Measurements from ENCODE around the gene BBIP1. TPM values are rescaled to one million over a fixed set of nuclear protein-coding genes. Genes with fewer than 3 reads are reported as not detected.

BBIP1 gene
- total and polyA plus RNA-seq, 10 of the 15 experiments (the other 5 are each of a cell fraction or from before 2014, with no cell fraction given): 13.8 to 40.8 (median 31.3) TPM

DNA sequence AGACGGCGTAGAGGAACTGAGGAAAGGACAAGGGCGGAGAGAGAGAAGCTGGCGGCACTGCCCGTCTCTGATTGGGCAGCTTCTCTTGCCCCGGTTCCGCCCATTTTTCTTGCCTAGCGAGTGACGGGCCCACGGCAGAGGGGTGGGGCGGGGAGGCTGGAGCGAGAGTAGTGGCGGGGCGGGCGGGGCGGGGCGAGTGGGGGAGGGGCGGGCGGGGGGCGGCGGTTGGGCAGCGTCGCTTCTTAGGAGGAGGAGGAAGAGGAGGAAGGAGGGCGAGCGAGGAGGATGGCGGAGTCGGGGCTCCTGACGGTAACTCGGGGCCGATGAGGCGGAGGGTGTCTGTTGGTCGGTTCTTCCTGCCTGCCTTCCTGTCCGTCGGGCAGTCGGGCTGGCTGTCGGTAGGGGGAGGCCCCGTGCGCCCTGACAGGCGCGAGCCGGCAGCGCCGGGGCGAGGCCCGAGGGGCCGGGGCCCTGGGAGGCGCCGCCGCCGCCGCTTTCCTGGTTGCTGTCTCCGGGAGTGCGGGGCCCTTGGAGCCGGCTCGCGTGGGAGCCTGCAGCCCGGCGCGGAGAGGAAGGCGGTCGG lies 460 bp upstream of the BBIP1 start, which contains the start of gene SHOC2 (continued):
- TF ChIP-seq PML (IDR thresholded peaks at IDR 0.05; ENCODE audit: low read length): no peak
- TF ChIP-seq NR2C2 (IDR thresholded peaks at IDR 0.05; ENCODE audit: borderline replicate concordance, control insufficient read depth, insufficient read length, low read depth): no peak

GRCh38 chr10:110918269-110918642 lies 724 bp downstream of the BBIP1 start:
- ChIA-PET SMC1A (ENCODE audit: uncharacterized antibody, unreplicated experiment) (interaction anchor here (1.0 to 6.4 kb wide), 27 partner anchors 9 to 613 kb away, joined by 3 to 48 read pairs (median 6); partner anchors contain the start of gene PDCD4), RAD21 (ENCODE audit: unreplicated experiment) (interaction anchor here (0.8 to 4.5 kb wide), 32 partner anchors 8 to 681 kb away, joined by 3 to 33 read pairs (median 6); partner anchors contain the start of gene PDCD4), POLR2A (interaction anchor here (0.6 to 3.3 kb wide), 22 partner anchors 8 to 308 kb away, joined by 3 to 19 read pairs (median 5); no protein-coding TSS in a partner anchor), CTCF (interaction anchor here (1.1 to 4.1 kb wide), 7 partner anchors 22 to 303 kb away, joined by 3 to 27 read pairs (median 3); no protein-coding TSS in a partner anchor)
- WGBS (ENCODE audit: insufficient coverage, insufficient replicate concordance, low lambda C conversion rate, missing lambda C conversion rate): 2% methylated on average over 14 of the region's 15 CpGs
- H4K20me1 ChIP-seq (ENCODE audit: control insufficient read depth, insufficient read depth): no peaks in the 10 kb centered on the region
- peak overlapping the region; percentile 65 for H3K4me3 ChIP-seq
- DNase-seq (ENCODE audit: low read depth, low spot score) (peak; percentile 63), ATAC-seq (no peak), FAIRE-seq (peak; percentile 72)
- peak overlapping the region; percentile 82 for H3K9ac ChIP-seq (ENCODE audit: control insufficient read depth, insufficient read depth, low read length)
- no peaks in the 10 kb centered on the region for H3K36me3 ChIP-seq (ENCODE audit: control insufficient read depth in 2 of 2, insufficient read depth in 2 of 2, low read length in 1 of 2)
- H2AFZ ChIP-seq (ENCODE audit: control insufficient read depth, low read depth, low read length): peak overlapping the region; percentile 59
- intact Hi-C loops (cut with micrococcal nuclease; ENCODE audit: unreplicated experiment): loop anchor here (2.0 kb wide), 2 partner anchors 39 to 53 kb away; no protein-coding TSS in a partner anchor
- no TSS peak for BruUV-seq (replicated peaks)
- H3K79me2 ChIP-seq (ENCODE audit: control insufficient read depth, insufficient read depth, low read length): peaks cover 44% of the 10 kb centered on the region
- H3K4me1 ChIP-seq (ENCODE audit: control insufficient read depth, insufficient read depth, low read length): peaks cover 7% of the 10 kb centered on the region; the same call in 1 of the 2 replicates
- H3K4me2 ChIP-seq (ENCODE audit: control insufficient read depth, insufficient read depth): peak overlapping the region; percentile 43; the same call in 1 of the 2 replicates
- TF ChIP-seq BRCA1 (IDR thresholded peaks at IDR 0.05; ENCODE audit: low read depth, low read length) (no peak), JUND (IDR thresholded peaks at IDR 0.05; ENCODE audit: low read depth, low read length) (no peak), FOXM1 (IDR thresholded peaks at IDR 0.05; ENCODE audit: low read depth, low read length) (no peak), EGR1 (IDR thresholded peaks at IDR 0.05; ENCODE audit: borderline replicate concordance in 1 of 2, low read depth in 2 of 2, low read length in 2 of 2) (peak in 1 of 2 experiments; percentile 1; a peak in 1 of 3 replicates), RCOR1 (conservative IDR thresholded peaks at IDR 0.05; ENCODE audit: low read depth, low read length) (no peak), IRF4 (IDR thresholded peaks at IDR 0.05; ENCODE audit: low read depth, low read length) (no peak; the same call in 1 of the 2 replicates), MEF2B (IDR thresholded peaks at IDR 0.05; ENCODE audit: partially characterized antibody, poor library complexity, severe bottlenecking) (no peak)
- H3K9me3 ChIP-seq (replicated peaks; ENCODE audit: control insufficient read depth, insufficient read depth, low read length): no peaks in the 10 kb centered on the region
- in situ Hi-C loops (cut with MboI): no loop called here
- peak overlapping the region; percentile 96 for H3K27ac ChIP-seq (ENCODE audit: control insufficient read depth, insufficient read depth)
- H3K27me3 ChIP-seq (replicated peaks in 1 of 2; ENCODE audit: control insufficient read depth in 2 of 2, insufficient read depth in 2 of 2, low read length in 1 of 2): no peaks in the 10 kb centered on the region

All from GM12878 (cell line).